ENCODE measurements around the gene CCNYL1.
A peak's percentile ranks its signal among the peaks of the same experiment; 100 is the strongest.
"Not testable (repeated sequence)": the region's sequence is repeated elsewhere in the genome, so short reads cannot be mapped to it uniquely, and the experiment has no call there.

The CCNYL1 gene

DNA sequence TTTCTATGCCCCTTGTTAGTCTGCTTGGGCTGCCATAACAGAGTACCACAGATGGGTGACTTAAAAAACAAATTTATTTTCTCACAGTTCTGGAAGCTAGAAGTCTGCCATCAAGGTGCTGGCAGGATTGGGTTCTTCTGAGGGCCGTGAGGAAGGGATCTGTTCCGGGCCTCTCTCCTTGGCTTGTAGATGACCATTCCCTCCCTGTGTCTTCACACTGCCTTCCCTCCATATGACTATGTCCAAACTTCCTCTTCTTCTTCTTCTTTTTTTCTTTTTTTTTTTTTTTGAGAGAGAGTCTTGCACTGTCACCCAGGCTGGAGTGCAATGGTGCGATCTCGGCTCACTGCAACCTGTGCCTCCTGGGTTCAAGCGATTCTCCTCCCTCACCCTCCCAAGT lies 13.1 kb upstream of the CCNYL1 start:
- DNase-seq: no peak

DNA sequence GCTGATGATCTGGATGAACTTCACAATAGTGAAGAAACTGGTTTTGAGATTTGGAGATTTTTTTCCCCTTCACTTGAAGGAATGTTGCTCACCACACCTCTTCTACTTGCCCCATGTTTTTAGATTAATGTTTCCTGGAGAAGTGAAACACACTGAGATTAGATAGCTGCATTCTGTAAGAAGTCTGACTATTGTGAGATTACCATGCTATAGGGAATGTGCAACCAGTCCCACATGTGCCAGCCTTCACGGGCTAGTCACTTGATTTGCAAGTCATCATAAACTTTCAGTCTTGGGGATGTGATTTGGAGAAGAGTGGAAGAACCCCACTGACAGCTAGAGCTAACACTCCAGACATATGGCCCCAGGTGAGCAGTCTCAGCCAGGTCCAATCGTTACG lies 7.4 kb upstream of the CCNYL1 start:
- DNase-seq: no peak

DNA sequence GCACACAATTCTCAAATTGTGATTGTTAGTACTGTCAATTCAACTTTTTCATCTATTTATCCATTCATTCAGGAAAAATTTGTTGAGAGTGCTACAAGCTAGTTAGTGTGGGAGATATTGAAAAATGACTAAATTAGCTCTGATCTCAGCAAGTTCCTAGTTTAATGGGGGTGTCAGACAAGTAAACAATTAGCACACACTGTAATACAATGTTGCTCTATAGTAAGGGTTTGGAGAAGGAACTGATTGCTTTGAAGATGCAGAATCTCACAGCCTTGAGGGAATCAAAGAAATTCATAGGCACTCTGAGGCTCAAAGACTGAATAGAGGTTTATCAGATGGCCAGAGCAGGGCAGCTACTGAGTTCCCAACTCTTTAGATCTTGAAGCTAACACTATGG lies 6.8 kb upstream of the CCNYL1 start:
- DNase-seq: no peak

DNA sequence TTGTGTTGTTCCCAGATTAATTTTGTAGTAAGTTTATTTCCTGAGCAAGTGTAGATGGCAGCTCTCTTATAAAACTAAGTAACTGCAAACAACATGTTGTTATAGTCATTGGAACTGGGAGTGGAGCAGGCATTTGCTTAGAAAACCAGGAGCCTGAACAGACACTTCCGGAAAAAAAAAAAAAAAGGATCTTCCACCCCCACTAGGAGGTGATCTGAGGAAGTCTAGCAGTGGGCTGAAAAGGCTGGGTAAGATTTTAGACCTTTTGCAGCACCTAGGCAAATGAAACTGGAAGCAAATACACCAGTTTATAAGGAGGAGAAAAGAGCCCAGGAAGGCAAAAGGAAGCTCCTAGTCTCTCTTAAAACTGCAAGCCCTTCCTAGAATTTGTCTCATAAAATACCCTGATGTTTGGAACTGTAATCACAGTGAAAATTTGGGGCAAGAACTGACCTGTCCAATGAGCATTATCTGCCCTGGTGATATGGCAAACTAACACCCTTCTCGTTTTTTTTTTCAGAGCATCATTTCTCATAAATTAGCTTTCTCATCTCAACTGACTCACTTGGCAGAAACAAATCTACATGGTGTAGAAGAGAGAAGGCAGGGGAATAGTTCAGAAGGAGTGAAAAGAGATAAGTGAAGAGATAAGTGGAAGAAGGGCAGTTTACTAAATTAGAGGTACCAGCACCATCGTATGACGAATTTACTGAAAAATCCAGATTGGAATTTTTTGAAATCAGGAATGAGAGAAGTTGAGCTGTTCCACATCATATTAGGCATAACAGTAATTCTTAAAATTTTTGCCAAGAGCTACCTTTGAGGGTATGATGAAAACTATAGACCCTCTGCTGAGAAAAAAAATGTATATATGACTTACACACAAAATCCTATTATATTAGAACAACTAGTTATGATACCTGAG lies 4.2 kb upstream of the CCNYL1 start:
- DNase-seq: no peak

DNA sequence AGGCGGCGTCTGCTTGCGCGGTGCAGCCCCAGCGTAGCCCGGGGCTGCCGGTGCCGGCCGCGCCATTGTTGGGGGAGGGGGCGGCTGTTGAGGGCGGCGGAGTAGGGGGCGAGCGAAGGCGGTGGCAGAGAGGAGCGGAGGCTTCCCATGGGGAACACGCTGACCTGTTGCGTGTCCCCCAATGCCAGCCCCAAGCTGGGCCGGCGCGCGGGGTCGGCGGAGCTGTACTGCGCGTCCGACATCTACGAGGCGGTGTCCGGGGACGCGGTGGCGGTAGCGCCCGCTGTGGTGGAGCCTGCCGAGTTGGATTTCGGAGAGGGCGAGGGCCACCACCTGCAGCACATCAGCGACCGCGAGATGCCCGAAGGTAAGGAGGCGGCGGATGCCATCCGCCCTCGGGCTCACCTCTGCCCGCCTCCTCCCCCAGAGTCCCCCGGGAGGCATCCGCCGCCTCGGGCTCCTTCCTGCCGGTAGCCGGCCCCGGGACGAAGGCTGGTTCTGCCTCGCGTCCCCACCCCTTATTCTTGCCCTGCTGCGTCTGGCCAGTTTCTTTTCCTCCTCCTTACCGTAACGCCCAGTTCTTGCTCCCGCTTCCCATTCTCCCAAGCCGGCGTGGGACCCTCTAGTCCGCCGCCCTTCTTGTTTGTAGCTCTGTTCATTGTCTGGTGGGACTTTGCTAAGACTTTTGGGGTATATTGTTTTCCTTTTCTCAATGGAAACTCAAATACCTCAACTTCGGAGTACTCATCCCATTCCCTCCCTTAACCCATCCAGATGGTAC lies 500 bp downstream of the CCNYL1 start:
- DNase-seq: peak; percentile 21

DNA sequence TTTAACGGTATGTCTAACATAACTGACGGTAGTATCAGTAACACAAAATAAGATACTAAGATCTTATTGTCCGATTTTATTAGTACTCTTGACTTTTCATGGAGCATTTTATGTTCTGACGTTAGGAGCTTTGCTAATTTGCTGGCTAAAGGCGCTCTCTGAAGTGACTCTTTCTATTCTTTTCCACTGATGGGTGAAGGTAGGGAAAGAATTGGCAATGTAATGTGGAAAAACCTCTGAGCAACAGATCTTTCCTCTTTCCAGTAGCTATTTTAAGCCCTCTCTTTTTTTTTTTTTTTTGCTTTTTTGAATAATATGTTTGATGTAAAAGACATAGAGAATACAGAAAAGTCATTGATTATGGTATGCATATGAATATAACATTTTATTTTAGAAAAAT lies 4.6 kb downstream of the CCNYL1 start:
- DNase-seq: no peak

DNA sequence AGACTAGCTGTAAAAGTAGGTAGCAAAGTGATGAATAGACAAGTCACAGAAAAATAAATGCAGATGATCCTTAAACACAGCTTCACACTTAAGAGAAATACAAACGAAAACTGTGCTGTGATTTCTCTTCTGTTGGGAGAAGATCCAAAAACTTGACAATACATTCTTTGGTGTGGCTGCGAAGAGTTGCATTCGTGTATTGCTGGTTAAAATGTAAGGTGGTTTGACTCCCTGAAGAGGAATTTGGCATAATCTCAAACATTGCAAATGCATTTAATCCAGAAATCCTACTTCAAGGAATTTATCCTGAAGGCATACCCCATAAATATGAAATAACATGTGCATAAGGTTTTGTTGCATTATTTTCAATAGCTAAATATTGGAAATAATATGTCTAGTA lies 7.1 kb downstream of the CCNYL1 start:
- no peak for DNase-seq

DNA sequence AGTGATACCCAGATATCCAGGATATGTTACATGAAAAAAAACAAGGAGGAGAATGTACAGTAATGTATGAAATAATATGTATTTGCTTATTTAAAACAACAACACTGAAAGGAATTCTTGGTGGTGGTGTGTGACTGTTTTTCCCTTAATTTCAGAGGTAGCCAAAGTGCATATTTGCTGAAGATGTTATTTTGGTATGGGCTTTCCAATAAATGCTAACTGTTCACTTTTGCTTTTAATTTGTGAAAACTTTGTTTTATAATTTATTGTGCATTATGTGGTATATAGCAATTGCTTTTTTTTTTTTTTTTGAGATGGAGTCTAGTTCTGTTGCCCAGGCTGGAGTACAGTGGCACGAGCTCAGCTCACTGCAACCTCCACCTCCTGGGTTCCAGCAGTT lies 7.6 kb downstream of the CCNYL1 start:
- DNase-seq: no peak

DNA sequence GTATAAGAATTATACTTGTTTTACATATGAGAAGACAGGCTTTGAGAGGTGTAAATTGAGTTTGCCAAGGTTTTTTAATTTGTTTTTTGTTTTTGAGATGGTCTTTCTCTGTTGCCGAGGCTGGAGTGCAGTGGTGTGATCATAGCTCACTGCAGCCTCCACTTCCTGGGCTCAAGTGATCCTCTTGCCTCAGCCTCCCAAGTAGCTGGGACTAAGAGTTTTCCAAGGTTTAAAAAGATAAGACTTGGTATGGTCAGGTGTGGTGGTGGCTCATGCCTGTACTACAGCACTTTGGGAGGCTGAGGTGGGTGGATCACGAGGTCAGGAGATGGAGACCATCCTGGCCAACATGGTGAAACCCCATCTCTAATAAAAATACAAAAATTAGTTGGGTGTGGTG lies 8.2 kb downstream of the CCNYL1 start:
- DNase-seq: not testable (repeated sequence)

DNA sequence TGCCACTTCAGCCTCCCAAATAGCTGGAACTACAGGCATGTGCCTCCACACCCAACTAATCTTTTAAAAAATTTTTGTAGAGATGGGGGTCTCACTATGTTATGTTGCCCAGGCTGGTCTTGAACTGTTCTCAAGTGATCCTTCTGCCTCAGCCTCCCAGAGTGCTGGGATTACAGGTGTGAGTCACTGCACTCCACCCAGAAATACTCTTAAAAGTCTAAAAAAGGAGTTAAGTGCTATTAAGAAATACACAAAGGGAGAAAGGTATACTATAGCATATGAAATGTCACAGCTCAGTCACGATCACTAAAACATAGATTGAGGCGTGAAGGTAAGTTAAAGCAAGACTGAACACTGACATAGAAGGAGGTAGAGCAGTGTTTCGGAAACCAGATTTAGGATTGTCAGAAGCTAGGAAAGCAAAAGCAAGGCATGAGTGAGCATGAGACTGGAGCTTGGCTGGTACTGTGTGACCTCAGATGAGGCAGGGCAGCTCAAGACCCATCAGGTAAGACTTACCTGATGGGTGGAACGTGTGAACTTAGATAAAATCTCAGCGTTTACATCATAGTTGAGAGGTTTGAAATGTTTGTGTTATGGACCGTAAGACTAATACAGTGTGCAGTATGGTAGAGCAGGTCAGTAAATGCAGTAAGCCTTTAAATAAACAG lies 9.2 kb downstream of the CCNYL1 start:
- DNase-seq: no peak

DNA sequence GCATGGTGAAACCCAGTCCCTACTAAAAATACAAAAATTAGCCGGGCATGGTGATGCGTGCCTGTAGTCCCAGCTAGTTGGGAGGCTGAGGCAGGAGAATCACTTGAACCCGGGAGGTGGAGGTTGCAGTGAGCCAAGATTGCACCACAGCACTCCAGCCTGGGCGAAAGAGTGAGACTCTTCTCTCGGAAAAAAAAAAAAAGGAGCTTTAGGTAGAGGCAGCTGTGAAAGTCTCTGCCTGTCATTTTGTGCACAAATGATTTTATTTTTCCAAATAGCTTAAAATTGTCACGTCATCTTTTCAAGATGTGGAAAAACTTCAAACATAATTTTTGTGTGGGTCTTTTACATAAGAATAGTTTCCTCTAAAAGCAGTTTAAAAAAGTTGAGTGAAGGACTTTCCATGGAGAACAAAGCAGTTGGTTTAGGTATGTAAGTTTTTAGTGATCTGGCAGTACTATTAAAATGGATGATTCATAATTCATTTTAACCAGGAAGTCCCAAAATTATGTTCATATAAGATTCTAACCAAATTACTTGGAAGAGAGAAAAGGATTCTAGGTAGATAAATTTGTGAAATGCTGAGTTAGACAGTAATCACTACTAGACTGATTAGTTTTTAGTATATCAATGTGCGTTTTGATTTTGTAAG lies 11.5 kb downstream of the CCNYL1 start:
- DNase-seq: no peak

DNA sequence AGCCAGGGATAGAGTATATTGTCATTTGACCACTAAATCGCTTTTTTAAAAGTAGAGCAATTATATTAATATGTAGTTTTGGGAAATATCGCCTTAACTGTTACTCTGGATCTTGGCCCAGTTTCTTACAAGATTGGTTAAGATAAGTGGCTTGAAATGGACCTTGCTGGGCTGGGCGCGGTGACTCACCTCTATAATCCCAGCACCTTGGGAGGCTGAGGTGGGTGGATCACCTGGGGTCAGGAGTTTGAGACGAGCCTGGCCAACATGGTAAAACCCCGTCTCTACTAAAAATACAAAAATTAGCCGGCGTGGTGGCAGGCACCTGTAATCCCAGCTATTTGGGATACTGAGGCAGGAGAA lies 12.0 kb downstream of the CCNYL1 start:
- not testable (repeated sequence) for DNase-seq

DNA sequence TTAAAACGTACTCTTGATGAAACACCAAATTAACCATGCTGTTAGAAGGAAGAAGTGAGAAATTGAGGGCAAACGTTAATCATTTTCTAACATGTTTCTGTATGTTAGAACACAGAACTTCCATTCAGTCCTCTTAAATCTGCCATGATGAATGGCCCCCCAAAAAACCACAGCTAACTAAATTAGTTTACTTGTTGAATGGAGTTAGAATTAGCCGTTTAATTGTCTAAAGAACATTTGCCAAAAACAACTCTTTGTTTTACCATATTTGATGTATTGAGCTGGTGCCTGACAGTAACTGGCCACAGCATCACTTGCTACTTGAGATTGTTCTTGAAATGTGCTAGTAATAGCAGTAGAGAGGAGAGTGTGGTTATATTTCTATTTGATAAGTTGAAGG lies 12.7 kb downstream of the CCNYL1 start:
- DNase-seq: no peak

DNA sequence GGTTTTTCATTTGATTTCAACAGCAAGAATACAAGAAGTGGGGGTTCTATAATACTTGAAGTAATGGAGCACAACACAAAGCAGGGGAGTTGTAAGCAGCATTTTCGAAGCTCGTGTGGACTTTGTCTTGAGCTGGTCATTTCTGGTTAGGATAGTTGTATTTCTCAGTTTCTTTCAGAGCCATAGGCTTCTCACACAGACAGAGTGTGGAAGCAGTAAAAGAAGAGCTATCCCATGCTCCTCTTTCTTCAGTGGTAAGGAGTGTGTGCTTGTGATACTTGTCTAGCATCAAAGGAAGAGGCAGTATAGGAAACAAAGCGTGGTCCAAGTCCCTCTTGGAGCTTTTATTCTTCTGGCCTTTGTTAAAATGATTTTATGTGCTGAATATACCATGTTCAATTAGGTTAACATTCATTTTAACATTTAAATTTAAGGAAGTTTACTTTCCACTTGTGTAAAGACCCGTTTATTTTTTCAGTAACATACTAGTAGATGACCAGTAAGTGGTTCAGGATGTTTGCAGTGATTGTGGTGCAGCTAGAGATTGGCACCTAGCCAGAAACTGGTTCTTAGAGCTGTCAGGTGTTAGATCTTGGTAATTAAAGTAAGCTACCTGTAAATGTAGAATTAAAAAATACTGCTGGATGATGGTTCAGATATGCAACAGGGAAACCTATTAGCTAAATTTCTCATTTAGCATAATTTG lies 14.6 kb downstream of the CCNYL1 start:
- no peak for DNase-seq

DNA sequence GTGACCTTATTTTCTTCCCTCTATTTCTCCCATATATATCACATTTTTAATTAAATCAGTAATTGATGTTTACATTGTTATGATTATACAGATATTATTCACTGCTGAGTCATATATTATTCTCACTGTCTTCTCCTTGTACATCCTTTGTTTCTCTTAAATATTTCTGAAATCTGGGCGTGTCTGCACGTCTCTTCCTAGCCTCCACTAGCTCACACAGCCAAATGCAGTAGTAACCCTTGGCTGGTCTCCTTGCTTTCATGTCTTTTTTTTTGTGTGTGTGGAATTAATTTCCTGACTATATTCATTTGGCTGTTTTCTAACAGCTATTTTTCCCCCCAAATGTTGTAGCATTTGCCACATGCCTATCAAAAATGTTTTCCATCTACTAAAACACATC lies 15.8 kb downstream of the CCNYL1 start:
- no peak for DNase-seq

DNA sequence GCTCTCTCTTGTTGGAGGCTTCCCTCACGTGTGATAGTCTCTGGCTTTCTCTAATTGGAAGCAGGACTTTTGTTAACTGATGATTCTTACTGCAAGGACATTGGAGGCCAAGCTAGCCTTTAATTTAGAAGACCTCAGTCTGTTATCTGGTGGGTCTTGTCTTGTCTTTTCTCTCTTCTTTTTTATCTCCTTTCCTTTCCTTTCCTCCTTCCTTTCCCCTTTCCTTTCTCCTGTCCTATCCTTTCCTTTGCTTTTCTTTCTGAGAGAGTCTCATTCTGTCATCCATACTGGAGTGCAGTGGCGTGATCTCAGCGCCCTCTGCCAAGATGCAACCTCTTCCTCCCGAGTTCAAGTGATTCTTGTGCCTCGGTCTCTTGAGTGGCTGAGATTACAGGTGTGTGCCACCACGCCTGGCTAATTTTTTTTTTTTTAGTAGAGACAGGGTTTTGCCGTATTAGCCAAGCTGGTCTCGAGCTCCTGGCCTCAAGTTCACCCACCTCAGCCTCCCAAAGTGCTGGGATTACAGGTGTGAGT lies 18.1 kb downstream of the CCNYL1 start:
- no peak for DNase-seq

DNA sequence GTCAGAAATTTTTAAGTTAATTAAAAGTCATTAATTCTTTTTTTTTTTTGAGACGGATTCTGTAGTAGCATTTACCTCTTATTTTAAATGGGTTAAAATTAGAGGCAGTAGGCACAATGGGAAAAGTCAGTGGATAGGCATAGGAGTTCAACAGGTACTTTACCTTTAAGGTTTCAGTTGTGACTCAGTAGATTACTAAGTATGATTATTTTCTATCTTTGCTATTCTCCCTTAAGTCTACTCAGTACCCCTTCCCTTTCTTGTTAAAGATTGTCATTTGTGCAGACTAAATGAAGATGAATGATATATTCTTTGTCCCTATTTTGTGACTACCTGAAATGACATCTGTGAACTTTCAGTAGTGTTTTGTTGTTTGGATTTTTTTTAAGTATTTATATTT lies 19.7 kb downstream of the CCNYL1 start:
- no peak for DNase-seq

DNA sequence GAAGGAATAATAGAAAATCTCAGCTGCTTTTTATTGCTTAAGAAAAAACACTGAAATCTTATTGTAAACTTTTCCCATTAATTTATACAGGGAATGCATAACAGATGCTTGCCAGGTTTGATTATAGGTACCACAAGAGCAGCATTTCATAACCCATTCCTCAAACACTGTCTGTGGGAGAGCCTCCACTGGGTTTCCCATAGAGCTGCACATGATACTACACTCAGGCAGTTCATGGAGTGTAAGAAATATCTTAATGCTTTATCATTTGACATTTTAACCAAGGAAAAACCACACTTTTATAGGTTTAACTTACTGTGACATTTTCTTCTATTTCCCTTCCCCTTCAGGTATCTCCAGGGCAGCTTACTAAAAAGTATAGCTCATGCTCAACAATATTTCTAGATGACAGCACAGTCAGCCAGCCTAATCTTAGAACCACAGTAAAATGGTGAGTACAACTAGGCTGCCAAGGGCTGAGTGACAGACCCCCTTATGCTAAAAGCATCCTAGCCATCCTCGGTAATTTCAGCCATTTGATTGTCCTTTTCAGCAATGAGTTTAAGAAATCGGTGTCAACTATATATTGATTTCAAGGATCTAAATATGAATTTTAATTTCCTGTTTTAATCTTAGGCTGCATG lies 22.3 kb downstream of the CCNYL1 start:
- no peak for DNase-seq

DNA sequence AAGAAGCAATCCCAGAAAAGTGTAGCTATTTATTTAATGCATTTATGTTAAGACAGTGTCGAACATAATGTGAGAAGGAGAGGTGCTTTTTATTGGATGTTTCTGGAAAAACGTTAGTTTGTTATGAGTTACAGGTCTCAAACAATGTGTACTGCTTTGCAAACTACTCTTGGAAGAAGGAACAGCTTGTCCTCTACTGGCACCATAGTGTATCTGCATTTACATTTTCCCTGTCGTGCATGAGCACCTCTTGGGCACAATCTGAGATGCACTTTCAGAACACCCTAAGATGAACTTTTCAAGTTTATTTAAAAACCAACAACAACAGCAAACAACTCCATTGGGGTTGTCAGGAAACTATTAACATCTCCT lies 22.8 kb downstream of the CCNYL1 start:
- peak; percentile 45 for DNase-seq

DNA sequence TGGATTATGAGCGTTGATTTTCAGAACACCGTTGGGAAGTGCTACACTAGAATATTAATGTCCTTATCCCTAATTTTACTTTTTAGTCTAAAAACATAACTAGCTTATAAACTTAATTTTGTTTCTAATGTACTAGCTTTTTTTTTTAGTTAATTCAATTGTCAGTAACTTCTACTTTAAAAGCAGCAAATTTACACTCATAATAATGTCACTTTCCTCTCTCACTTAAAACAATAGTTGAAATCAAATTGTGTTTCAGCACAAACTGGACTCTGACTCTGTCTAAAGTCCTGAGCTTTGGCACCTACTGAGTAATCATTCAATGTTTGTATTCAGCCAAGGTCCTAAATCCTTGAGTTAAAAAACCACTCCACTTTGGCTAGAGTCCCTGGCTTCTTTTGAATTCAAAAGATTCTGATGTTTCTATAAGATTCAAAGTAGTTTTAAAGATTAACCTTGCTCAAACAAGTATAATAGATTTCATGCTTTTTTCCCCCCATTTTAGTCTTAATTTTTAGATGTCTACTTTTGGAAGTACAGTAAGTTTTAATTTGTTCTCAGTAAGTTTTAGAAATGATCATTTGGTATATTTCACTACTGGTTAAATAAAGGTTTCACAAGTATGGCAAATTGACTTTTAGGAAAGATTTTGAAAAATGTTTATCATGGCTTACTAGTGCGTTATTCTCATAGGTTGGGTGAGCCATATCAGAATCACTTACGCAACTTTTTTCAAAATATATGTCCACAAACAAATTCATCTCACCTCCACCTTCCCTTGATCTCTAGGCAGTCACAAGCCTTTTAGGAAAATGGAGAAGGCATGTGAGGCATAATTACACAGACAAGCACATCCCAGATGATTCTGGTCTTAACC lies 23.4 kb downstream of the CCNYL1 start:
- DNase-seq: no peak

DNA sequence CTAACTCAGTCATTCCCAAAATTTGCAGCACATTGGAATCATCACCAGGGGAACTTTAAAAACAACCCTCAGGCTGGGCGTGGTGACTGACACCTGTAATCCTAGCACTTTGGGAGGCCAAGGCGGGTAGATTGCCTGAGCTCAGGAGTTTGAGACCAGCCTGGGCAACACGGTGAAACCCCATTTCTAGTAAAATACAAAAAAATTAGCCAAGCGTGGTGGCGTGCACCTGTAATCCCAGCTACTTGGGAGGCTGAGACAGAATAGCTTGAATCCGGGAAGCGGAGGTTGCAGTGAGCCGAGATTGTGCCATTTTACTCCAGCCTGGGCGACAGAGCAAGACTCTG lies 24.0 kb downstream of the CCNYL1 start:
- not testable (repeated sequence) for DNase-seq
